ENCODE measurements around the gene SASS6. TPM values are rescaled to one million over a fixed set of nuclear protein-coding genes. Genes with fewer than 3 reads are reported as not detected.
A peak's percentile ranks its signal among the peaks of the same experiment; 100 is the strongest.

The SASS6 gene
- total and polyA plus RNA-seq, 9 of the 15 experiments (the other 6 are each of a cell fraction or from before 2014, with no cell fraction given) = 11.6 to 34.1 (median 18.0) TPM

GRCh38 chr1:100132566-100133477, at the start of gene SASS6, which contains the start of gene TRMT13 (continued):
- TF ChIP-seq RBM14 (IDR thresholded peaks at IDR 0.05; ENCODE audit: borderline replicate concordance, insufficient read depth, low read depth, low read length) = no peak
- TF ChIP-seq HES1 (IDR thresholded peaks at IDR 0.05; ENCODE audit: low read depth) = 0 out of 2 replicates have a peak, but pooled peaks have one; percentile 12
- TF ChIP-seq, protein P1, sequence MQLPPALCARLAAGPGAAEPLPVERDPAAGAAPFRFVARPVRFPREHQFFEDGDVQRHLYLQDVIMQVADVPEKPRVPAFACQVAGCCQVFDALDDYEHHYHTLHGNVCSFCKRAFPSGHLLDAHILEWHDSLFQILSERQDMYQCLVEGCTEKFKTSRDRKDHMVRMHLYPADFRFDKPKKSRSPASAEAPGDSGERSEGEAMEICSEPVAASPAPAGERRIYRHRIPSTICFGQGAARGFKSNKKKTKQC (CRISPR knock-in tag; IDR thresholded peaks at IDR 0.05) = peak; percentile 81; the same call in 1 of the 2 replicates
- peak; percentile 80 for TF ChIP-seq JUND (IDR thresholded peaks at IDR 0.05; ENCODE audit: borderline replicate concordance, low read depth, low read length)
- no peak; the same call in 2 of the 3 replicates for TF ChIP-seq JUND (tag; IDR thresholded peaks at IDR 0.05; ENCODE audit: borderline replicate concordance, low read depth, low read length)
- peak; percentile 94 for TF ChIP-seq MXI1 (IDR thresholded peaks at IDR 0.05; ENCODE audit: low read depth, low read length)
- no peak for TF ChIP-seq ZNF134 (CRISPR knock-in tag; conservative IDR thresholded peaks at IDR 0.05)
- TF ChIP-seq, protein P2, sequence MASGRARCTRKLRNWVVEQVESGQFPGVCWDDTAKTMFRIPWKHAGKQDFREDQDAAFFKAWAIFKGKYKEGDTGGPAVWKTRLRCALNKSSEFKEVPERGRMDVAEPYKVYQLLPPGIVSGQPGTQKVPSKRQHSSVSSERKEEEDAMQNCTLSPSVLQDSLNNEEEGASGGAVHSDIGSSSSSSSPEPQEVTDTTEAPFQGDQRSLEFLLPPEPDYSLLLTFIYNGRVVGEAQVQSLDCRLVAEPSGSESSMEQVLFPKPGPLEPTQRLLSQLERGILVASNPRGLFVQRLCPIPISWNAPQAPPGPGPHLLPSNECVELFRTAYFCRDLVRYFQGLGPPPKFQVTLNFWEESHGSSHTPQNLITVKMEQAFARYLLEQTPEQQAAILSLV (tag; IDR thresholded peaks at IDR 0.05) = no peak
- peak in 1 of 2 experiments; percentile 58; a peak in 1 of 4 replicates for TF ChIP-seq SRF (CRISPR knock-in tag; IDR thresholded peaks at IDR 0.05)
- no peak for TF ChIP-seq RBM22 (IDR thresholded peaks at IDR 0.05; ENCODE audit: low read depth, low read length, poor library complexity, severe bottlenecking)
- no peak for TF ChIP-seq TCFL5 (CRISPR knock-in tag; conservative IDR thresholded peaks at IDR 0.05)
- no peak for TF ChIP-seq PTRF (tag; IDR thresholded peaks at IDR 0.05)
- TF ChIP-seq ZNF79 (CRISPR knock-in tag; IDR thresholded peaks at IDR 0.05; ENCODE audit: low read depth) = no peak
- TF ChIP-seq WHSC1 (IDR thresholded peaks at IDR 0.05; ENCODE audit: low read length) = no peak
- TF ChIP-seq ASH1L (IDR thresholded peaks at IDR 0.05; ENCODE audit: borderline replicate concordance, low read depth, partially characterized antibody) = peak; percentile 78
- TF ChIP-seq MAFG (tag; conservative IDR thresholded peaks at IDR 0.05) = no peak
- TF ChIP-seq GABPB1 (CRISPR knock-in tag; IDR thresholded peaks at IDR 0.05) = peak; percentile 94
- TF ChIP-seq, protein P3, sequence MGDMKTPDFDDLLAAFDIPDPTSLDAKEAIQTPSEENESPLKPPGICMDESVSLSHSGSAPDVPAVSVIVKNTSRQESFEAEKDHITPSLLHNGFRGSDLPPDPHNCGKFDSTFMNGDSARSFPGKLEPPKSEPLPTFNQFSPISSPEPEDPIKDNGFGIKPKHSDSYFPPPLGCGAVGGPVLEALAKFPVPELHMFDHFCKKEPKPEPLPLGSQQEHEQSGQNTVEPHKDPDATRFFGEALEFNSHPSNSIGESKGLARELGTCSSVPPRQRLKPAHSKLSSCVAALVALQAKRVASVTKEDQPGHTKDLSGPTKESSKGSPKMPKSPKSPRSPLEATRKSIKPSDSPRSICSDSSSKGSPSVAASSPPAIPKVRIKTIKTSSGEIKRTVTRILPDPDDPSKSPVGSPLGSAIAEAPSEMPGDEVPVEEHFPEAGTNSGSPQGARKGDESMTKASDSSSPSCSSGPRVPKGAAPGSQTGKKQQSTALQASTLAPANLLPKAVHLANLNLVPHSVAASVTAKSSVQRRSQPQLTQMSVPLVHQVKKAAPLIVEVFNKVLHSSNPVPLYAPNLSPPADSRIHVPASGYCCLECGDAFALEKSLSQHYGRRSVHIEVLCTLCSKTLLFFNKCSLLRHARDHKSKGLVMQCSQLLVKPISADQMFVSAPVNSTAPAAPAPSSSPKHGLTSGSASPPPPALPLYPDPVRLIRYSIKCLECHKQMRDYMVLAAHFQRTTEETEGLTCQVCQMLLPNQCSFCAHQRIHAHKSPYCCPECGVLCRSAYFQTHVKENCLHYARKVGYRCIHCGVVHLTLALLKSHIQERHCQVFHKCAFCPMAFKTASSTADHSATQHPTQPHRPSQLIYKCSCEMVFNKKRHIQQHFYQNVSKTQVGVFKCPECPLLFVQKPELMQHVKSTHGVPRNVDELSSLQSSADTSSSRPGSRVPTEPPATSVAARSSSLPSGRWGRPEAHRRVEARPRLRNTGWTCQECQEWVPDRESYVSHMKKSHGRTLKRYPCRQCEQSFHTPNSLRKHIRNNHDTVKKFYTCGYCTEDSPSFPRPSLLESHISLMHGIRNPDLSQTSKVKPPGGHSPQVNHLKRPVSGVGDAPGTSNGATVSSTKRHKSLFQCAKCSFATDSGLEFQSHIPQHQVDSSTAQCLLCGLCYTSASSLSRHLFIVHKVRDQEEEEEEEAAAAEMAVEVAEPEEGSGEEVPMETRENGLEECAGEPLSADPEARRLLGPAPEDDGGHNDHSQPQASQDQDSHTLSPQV (IDR thresholded peaks at IDR 0.05) = peak; percentile 44; the same call in 1 of the 2 replicates
- TF ChIP-seq KDM4B (IDR thresholded peaks at IDR 0.05; ENCODE audit: borderline replicate concordance in 2 of 2, low read depth in 1 of 2) = peak in 1 of 2 experiments; percentile 92; a peak in 1 of 4 replicates
- TF ChIP-seq SUPT5H (IDR thresholded peaks at IDR 0.05) = peak; percentile 83
- no peak for TF ChIP-seq ZNF124 (CRISPR knock-in tag; IDR thresholded peaks at IDR 0.05)

Data from K562 (cell line).